NT2/D1 (cell line): Measurements from ENCODE around the gene METTL16.
"Not testable (repeated sequence)": the region's sequence is repeated elsewhere in the genome, so short reads cannot be mapped to it uniquely, and the experiment has no call there.

Source experiments
- DNase-seq: peaks from one replicate; pipeline ENCODE4 v3.0.0-alpha.2; 2011; ENCODE audit warnings: low read depth, low spot score
- H3K27me3 ChIP-seq: 2 replicates; pipeline ENCODE4 v1.6.0; 2011; ENCODE audit warnings: mild to moderate bottlenecking; ENCODE audit not compliant: insufficient read length, insufficient read depth
- H3K36me3 ChIP-seq: 2 replicates; pipeline ENCODE4 v1.6.1; 2011; ENCODE audit warnings: mild to moderate bottlenecking, low read length, mixed read lengths; ENCODE audit not compliant: insufficient read depth, insufficient read length
- H3K4me1 ChIP-seq: 2 replicates; pipeline ENCODE4 v1.5.1; 2011; ENCODE audit not compliant: insufficient read depth, insufficient read length
- H3K4me3 ChIP-seq: 2 replicates; pipeline ENCODE4 v1.5.1; 2011; ENCODE audit warnings: low read depth; ENCODE audit not compliant: insufficient read length
- H3K9ac ChIP-seq: 2 replicates; pipeline ENCODE4 v1.6.0; 2011; ENCODE audit warnings: low read depth; ENCODE audit not compliant: insufficient read length
- H3K9me3 ChIP-seq: 2 replicates; pipeline ENCODE4 v1.5.1; 2011; ENCODE audit warnings: mild to moderate bottlenecking, low read length; ENCODE audit not compliant: insufficient read depth
- SUZ12 ChIP-seq: IDR thresholded peaks from 2 replicates; pipeline ENCODE4 v1.6.1; 2011; ENCODE audit not compliant: insufficient read length, insufficient read depth; ENCODE audit errors: extremely low read depth
- YY1 ChIP-seq: IDR thresholded peaks from 2 replicates; pipeline ENCODE4 v1.6.1; 2011; ENCODE audit not compliant: insufficient read length, insufficient read depth
- ZNF274 ChIP-seq: IDR thresholded peaks from 2 replicates; pipeline ENCODE4 v1.6.1; 2011; ENCODE audit warnings: mild to moderate bottlenecking, low read depth, low read length

Gene METTL16

DNA sequence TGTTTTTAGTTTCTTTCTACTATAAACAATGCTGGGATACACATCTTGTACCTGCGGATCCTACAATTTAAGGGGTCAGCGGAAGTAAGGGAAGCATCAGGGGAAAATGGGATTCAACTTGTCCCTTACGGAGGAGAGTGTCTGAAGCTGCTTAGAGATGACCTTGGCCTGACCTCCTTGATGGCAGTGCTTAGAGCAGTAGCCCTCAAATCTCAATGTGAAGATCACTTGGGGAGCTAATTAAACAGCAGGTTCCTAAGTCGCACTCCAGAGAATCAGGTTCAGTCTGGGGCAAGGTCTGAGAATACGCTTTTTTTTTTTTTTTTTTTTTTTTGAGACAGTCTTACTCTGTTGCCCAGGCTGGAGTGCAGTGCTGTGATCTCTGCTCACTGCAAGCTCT, 9.6 kb upstream of the METTL16 start:
- H3K9ac ChIP-seq, result no peak overlapping the region
- H3K27me3 ChIP-seq, result no peaks in the 10 kb centered on the region
- H3K4me3 ChIP-seq, result no peak overlapping the region
- TF ChIP-seq SUZ12 (no peak), YY1 (no peak), ZNF274 (no peak)
- H3K4me1 ChIP-seq, result peaks cover 3% of the 10 kb centered on the region
- no peaks in the 10 kb centered on the region for H3K9me3 ChIP-seq
- H3K36me3 ChIP-seq, result no peaks in the 10 kb centered on the region
- no peak for DNase-seq

DNA sequence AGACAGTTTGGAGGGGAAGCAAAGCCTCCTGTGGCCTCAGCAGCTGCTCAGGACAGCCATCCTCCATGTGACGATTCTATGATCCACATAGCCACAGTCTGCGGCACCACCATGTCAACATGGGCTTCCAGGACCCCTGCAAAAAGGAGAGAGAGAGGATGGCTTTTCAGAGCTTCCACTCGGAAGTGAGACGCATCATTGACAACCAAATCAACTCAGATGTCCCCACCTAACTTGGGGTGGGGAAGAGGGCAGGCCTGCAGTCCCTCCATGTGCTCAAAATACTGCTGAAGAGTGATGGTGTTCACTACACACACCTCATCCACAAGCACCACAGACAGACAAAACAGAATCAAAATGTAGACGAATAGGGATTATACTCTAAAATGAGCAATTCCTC, 5.9 kb upstream of the METTL16 start:
- H3K36me3 ChIP-seq, result no peaks in the 10 kb centered on the region
- DNase-seq, result no peak
- no peak overlapping the region for H3K4me3 ChIP-seq
- TF ChIP-seq YY1 (no peak), SUZ12 (no peak), ZNF274 (no peak)
- H3K4me1 ChIP-seq, result peaks cover 3% of the 10 kb centered on the region
- H3K9me3 ChIP-seq, result no peaks in the 10 kb centered on the region
- H3K27me3 ChIP-seq, result no peaks in the 10 kb centered on the region
- H3K9ac ChIP-seq, result no peak overlapping the region

DNA sequence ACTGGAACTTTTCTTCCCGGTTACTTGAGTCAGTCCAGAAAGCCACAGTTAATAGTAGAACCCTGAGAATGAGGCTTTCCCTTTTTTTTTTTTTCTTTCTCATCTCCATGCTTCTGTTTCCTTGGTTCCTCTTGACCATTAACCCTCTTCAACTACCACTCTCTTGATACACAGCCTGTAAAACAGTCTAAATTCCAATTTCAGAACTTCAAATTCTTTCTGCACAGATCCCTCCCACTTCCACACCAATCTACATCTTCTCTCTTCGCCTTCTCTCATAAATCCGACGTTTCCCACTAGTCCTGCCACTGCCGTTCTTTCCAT, 588 bp downstream of the METTL16 start:
- Histone ChIP-seq H3K4me3 (peak overlapping the region; percentile 95), H3K4me1 (peaks cover 4% of the 10 kb centered on the region), H3K36me3 (peaks cover 15% of the 10 kb centered on the region), H3K9ac (peak overlapping the region; percentile 95), H3K9me3 (peaks cover 14% of the 10 kb centered on the region), H3K27me3 (no peaks in the 10 kb centered on the region)
- TF ChIP-seq ZNF274 (no peak), SUZ12 (no peak), YY1 (no peak)
- no peak for DNase-seq

DNA sequence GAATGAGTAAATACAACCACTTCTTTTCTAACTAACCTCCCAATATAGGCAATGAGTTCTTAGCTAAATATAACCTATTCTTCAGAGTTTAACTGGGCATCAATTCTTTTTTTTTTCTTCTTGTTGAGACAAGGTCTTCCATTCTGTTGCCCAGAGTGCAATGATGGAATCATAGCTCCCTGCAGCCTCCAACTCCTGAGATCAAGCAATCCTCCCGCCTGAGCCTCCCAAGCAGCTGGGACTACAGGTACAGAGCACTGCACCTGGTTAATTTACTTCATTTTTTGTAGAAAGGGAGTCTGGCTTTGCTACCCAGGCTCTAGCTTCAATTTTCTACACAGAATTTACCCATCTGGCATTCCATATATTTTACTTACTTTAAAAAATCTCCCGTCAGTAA, 1.1 kb downstream of the METTL16 start:
- Histone ChIP-seq H3K4me1 (peaks cover 4% of the 10 kb centered on the region), H3K9ac (peak overlapping the region; percentile 95), H3K36me3 (peaks cover 17% of the 10 kb centered on the region), H3K27me3 (no peaks in the 10 kb centered on the region), H3K9me3 (peaks cover 14% of the 10 kb centered on the region), H3K4me3 (peak overlapping the region; percentile 95)
- TF ChIP-seq YY1 (no peak), ZNF274 (no peak), SUZ12 (no peak)
- DNase-seq, result no peak

DNA sequence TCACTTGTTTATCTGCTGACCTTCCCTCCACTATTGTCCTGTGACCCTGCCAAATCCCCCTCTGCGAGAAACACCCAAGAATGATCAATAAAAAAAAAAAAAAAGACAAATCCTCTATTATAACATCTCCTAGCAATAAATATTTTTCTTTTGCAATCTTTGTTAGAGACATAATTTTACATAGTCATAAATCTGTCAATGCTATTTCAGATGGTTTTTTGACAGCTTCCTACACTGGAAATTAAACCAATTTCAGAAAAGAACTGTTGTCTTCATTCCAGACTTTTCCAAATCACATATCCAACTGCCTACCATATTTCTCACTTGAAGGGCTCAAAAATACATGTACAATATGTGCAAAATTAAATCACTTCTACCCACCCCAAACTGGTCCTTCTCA, 3.7 kb downstream of the METTL16 start:
- no peak overlapping the region for H3K4me3 ChIP-seq
- H3K27me3 ChIP-seq, result no peaks in the 10 kb centered on the region
- TF ChIP-seq YY1, result no peak
- no peak for TF ChIP-seq ZNF274
- no peak for TF ChIP-seq SUZ12
- peaks cover 20% of the 10 kb centered on the region for H3K9me3 ChIP-seq
- peaks cover 22% of the 10 kb centered on the region for H3K36me3 ChIP-seq
- H3K9ac ChIP-seq, result no peak overlapping the region
- H3K4me1 ChIP-seq, result peaks cover 4% of the 10 kb centered on the region
- DNase-seq, result no peak

DNA sequence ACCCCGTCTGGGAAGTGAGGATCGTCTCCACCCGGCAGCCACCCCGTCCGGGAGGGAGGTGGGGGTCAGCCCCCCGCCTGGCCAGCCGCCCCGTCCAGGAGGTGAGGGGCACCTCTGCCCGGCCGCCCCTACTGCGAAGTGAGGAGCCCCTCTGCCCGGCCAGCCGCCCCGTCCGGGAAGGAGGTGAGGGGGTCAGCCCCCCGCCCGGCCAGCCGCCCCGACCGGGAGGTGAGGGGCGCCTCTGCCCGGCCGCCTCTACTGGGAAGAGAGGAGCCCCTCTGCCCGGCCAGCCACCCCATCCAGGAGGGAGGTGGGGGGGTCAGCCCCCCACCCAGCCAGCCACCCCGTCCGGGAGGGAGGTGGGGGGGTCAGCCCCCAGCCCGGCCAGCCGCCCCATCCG, 4.7 kb downstream of the METTL16 start:
- Histone ChIP-seq H3K36me3 (peaks cover 25% of the 10 kb centered on the region), H3K9me3 (peaks cover 20% of the 10 kb centered on the region)
- H3K4me1 ChIP-seq, DNase-seq, H3K9ac ChIP-seq, H3K4me3 ChIP-seq, H3K27me3 ChIP-seq: not testable (repeated sequence)

DNA sequence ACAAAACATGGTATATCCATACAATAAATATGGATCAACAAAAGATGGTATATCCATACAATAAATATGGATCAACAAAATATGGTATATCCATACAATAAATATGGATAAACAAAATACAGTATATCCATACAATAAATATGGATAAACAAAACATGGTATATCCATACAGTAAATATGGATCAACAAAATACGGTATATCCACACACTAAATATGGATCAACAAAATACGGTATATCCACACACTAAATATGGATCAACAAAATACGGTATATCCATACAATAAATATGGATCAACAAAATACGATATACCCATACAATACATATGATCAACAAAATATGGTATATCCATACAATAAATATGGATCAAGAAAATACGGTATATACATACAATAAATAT, 8.1 kb downstream of the METTL16 start:
- peaks cover 36% of the 10 kb centered on the region for H3K36me3 ChIP-seq
- no peak overlapping the region for H3K9ac ChIP-seq
- no peak for DNase-seq
- no peaks in the 10 kb centered on the region for H3K27me3 ChIP-seq
- no peak for TF ChIP-seq ZNF274
- TF ChIP-seq YY1, result no peak
- no peak for TF ChIP-seq SUZ12
- peaks cover 13% of the 10 kb centered on the region for H3K9me3 ChIP-seq
- no peaks in the 10 kb centered on the region for H3K4me1 ChIP-seq
- H3K4me3 ChIP-seq, result no peak overlapping the region
